HepG2 (cell line): Measurements from ENCODE around the gene ADAMTS4. TPM values are rescaled to one million over a fixed set of nuclear protein-coding genes. Genes with fewer than 3 reads are reported as not detected.

Experiments used
- ATAC-seq: fragments of 200-7000 bp; cut with Tn5 transposase; 3 replicates; pipeline ENCODE4 v1.9.1; 2020; ENCODE audit warnings: mild to moderate bottlenecking, moderate library complexity
- BruUV-seq: library from RNA; stranded (reverse); fragments of 400-500 nt; replicated peaks from 2 replicates; lab custom pipeline; 2021; lab: Mats Ljungman, UMichigan
- CTCF ChIA-PET: fragments of 300-600 bp; formaldehyde crosslinking; extraction: SDS; loops from one replicate; lab custom pipeline; 2021; ENCODE audit warnings: low total read pairs, inconsistent platforms, low intra/inter-chr PET ratio; lab: Yijun Ruan, JAX
- POLR2A ChIA-PET: fragments of 350-600 bp; sonication (Branson Sonifier 250); formaldehyde crosslinking; loops from one replicate; lab custom pipeline; 2020; ENCODE audit warnings: antibody characterized with exemption, inconsistent platforms; lab: Yijun Ruan, JAX
- DNase-seq: peaks from one replicate; pipeline ENCODE4 v3.0.0-alpha.2; 2015; ENCODE audit warnings: low spot score
- FAIRE-seq: peaks from 3 replicates; lab custom pipeline; 2011; peaks lifted over from hg19 to GRCh38; lab: Jason Lieb, UNC
- H2AFZ ChIP-seq: one replicate; pipeline ENCODE4 v1.6.1; 2011; ENCODE audit warnings: low read length, inconsistent platforms
- H3K27ac ChIP-seq: fragments of 300-600 bp; 3 replicates; pipeline ENCODE4 v1.8.0; 2011; ENCODE audit warnings: mixed run types, mild to moderate bottlenecking, mixed read lengths, low read length, inconsistent platforms; ENCODE audit not compliant: insufficient read depth; ENCODE audit errors: extremely low read length
- H3K27me3 ChIP-seq, 2 experiments: fragments of 200-600 bp in 1 of 2; 2 replicates in 1 of 2; 3 replicates in 1 of 2; pipeline versions ENCODE4 v1.6.0 to v1.8.0; 2011; ENCODE audit warnings: low read length in 2 of 2, mild to moderate bottlenecking in 2 of 2, moderate library complexity in 2 of 2, inconsistent platforms in 1 of 2; ENCODE audit not compliant: insufficient read depth in 2 of 2, control insufficient read depth in 1 of 2
- H3K36me3 ChIP-seq, 2 experiments: fragments of 200-600 bp in 1 of 2; replicated peaks in 1 of 2; 2 replicates in 1 of 2; 3 replicates in 1 of 2; pipeline versions ENCODE4 v1.5.1 to v1.8.0; 2011; ENCODE audit warnings: low read length in 2 of 2, inconsistent platforms in 1 of 2; ENCODE audit not compliant: insufficient read depth in 2 of 2, control insufficient read depth in 1 of 2
- H3K4me1 ChIP-seq: 2 replicates; pipeline ENCODE4 v1.5.1; 2012; ENCODE audit warnings: low read length, inconsistent platforms; ENCODE audit not compliant: insufficient read depth
- H3K4me2 ChIP-seq: 2 replicates; pipeline ENCODE4 v1.6.0; 2011; ENCODE audit warnings: low read depth, low read length, inconsistent platforms
- H3K4me3 ChIP-seq, 3 experiments: fragments of 200-600 bp in 1 of 3; sonication (generic), shearing (Covaris generic) in 1 of 3; replicated peaks in 1 of 3; 2 replicates each; pipeline ENCODE4 v1.5.1; 2011 to 2016; ENCODE audit warnings: low read length in 3 of 3, inconsistent platforms in 2 of 3, low read depth in 2 of 3, mild to moderate bottlenecking in 2 of 3, control low read depth in 1 of 3, mixed read lengths in 1 of 3; ENCODE audit not compliant: insufficient read depth in 1 of 3
- H3K79me2 ChIP-seq: one replicate; pipeline ENCODE4 v1.6.1; 2011; ENCODE audit warnings: low read length, inconsistent platforms; ENCODE audit not compliant: insufficient read depth
- H3K9ac ChIP-seq: 2 replicates; pipeline ENCODE4 v1.6.0; 2011; ENCODE audit warnings: mild to moderate bottlenecking, low read depth, low read length, inconsistent platforms; ENCODE audit not compliant: insufficient read depth
- H3K9me3 ChIP-seq: 2 replicates; pipeline ENCODE4 v1.5.1; 2012; ENCODE audit warnings: mild to moderate bottlenecking, low read length
- H4K20me1 ChIP-seq: 2 replicates; pipeline ENCODE4 v1.6.0; 2011; ENCODE audit warnings: inconsistent platforms, mild to moderate bottlenecking, low read length, moderate library complexity; ENCODE audit not compliant: insufficient read depth
- FOXP4 ChIP-seq: sonication (generic); formaldehyde crosslinking; IDR thresholded peaks from 2 replicates; pipeline ENCODE4 v1.4.0; 2020; ENCODE audit warnings: missing genetic modification reagents
- NR2F1 ChIP-seq, 2 experiments: fragments of 450-650 bp in 1 of 2; formaldehyde crosslinking in 1 of 2; IDR thresholded peaks; 2 replicates each; pipeline versions ENCODE4 v1.5.0 to v1.6.1; 2016 to 2020; ENCODE audit warnings: mild to moderate bottlenecking in 1 of 2, missing compliant biosample characterization in 1 of 2, missing genetic modification reagents in 1 of 2, moderate library complexity in 1 of 2
- RBFOX2 ChIP-seq: fragments of 200-400 bp; formaldehyde crosslinking; IDR thresholded peaks from 2 replicates; pipeline ENCODE4 v1.6.1; 2017; ENCODE audit warnings: low read depth, mild to moderate bottlenecking, low read length
- RNF2 ChIP-seq: fragments of 450-650 bp; conservative IDR thresholded peaks from 2 replicates; pipeline ENCODE4 v1.6.1; 2016; ENCODE audit warnings: low read depth
- ZNF18 ChIP-seq: sonication (generic); formaldehyde crosslinking; IDR thresholded peaks from 2 replicates; pipeline ENCODE4 v1.8.0; 2022; ENCODE audit warnings: mild to moderate bottlenecking, missing genetic modification reagents; ENCODE audit not compliant: insufficient replicate concordance
- ZNF207 ChIP-seq: fragments of 450-650 bp; IDR thresholded peaks from 2 replicates; pipeline ENCODE4 v1.6.1; 2016; ENCODE audit warnings: antibody characterized with exemption, borderline replicate concordance
- ZNF530 ChIP-seq: sonication (generic); formaldehyde crosslinking; IDR thresholded peaks from 2 replicates; pipeline ENCODE4 v1.5.0; 2020; ENCODE audit warnings: low read depth, mild to moderate bottlenecking, missing genetic modification reagents
- WGBS: methylation state at CpG from one replicate; pipeline ENCODE4 v1.1.6; 2017; ENCODE audit warnings: low lambda C conversion rate; 5-methylcytosine and 5-hydroxymethylcytosine counted together
- in situ Hi-C: cut with HindIII; loops from 2 replicates; pipeline ENCODE4 v1.10.0; 2017; ENCODE audit warnings: low pct_unique_long_range_greater_than_20kb; ENCODE audit not compliant: extremely low pct_ligation_motif_present
- intact Hi-C: fragments of 100-400 bp; cut with micrococcal nuclease; formaldehyde crosslinking; loops from one replicate; pipeline ENCODE4 v1.10.0; 2022; ENCODE audit not compliant: unreplicated experiment
- polyA plus RNA-seq, 8 experiments: library from polyadenylated mRNA; depleted of rRNA in 3 of 8; stranded (reverse) in 7 of 8; unstranded in 1 of 8; fragments of >200 nt; fragmentation: Illumina TruSeq in 4 of 8; extraction: Trizol in 4 of 8; gene quantifications; 2 replicates each; pipeline versions ENCODE4 v1.2.1 to v1.2.3, GENCODE V29; 2011 to 2016; ENCODE audit warnings: low read depth in 4 of 8, missing spikeins in 1 of 8, mixed read lengths in 1 of 8; ENCODE audit not compliant: insufficient read depth in 1 of 8
- total RNA-seq, 5 experiments: library from RNA; depleted of rRNA; stranded (reverse); fragments of >200 nt; fragmentation: Illumina TruSeq; extraction: Trizol; gene quantifications; 2 replicates each; pipeline ENCODE4 v1.2.3, GENCODE V29; 2016; ENCODE audit warnings: low read depth in 1 of 5
- TF ChIP-seq, protein P1 (sequence below): sonication (generic); formaldehyde crosslinking; IDR thresholded peaks from 2 replicates; pipeline ENCODE4 v1.4.0; 2020; ENCODE audit warnings: missing genetic modification reagents
- TF ChIP-seq, protein P2 (sequence below): sonication (generic); formaldehyde crosslinking; IDR thresholded peaks from 2 replicates; pipeline ENCODE4 v1.4.0; 2020; ENCODE audit warnings: missing genetic modification reagents, mild to moderate bottlenecking, borderline replicate concordance

Gene ADAMTS4
- total and polyA plus RNA-seq, 2 of the 13 experiments (the other 11 are each of a cell fraction or from before 2014, with no cell fraction given): 0.51 to 1.7 TPM

- peak; percentile 56 for TF ChIP-seq FOXP4 (CRISPR knock-in tag)
Measured at GRCh38 chr1:161165742-161166668, 32.8 kb downstream of the ADAMTS4 start, which contains the start of gene PPOX (continued).

DNA sequence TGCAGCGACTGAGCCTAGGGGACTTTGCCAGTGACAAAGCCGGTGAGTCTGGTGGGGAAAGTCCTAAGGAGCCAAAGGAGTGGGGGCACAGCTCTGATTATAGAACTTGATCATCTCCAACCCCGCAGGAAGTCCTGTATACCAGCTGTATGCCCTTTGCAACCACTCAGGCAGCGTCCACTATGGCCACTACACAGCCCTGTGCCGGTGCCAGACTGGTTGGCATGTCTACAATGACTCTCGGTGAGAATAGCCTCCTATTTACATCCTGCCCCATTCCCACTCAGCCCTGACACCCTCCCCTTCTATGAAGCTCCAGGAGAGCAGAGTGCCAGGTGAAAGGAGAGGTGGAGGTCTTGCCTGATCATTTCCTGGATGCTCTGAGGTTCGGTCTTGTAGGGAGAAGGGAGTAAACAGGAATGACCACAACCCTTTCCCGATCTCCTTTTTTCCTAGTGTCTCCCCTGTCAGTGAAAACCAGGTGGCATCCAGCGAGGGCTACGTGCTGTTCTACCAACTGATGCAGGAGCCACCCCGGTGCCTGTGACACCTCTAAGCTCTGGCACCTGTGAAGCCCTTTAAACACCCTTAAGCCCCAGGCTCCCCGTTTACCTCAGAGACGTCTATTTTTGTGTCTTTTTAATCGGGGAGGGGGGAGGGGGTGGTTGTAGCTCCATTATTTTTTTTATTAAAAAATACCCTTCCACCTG lies 33.8 kb downstream of the ADAMTS4 start:
- peaks cover 12 to 34% of the 10 kb centered on the region in 2 experiments; a peak in 4 of 5 replicates for H3K36me3 ChIP-seq
- H3K9me3 ChIP-seq: no peaks in the 10 kb centered on the region
- no peaks in the 10 kb centered on the region for H3K27me3 ChIP-seq
- peak overlapping the region; percentile 80; the same call in 1 of the 2 replicates for H3K9ac ChIP-seq
- H3K4me1 ChIP-seq: peaks cover 34% of the 10 kb centered on the region
- intact Hi-C loops (no loop called here), in situ Hi-C loops (no loop called here)
- peak overlapping the region; percentile 62 for H3K27ac ChIP-seq
- WGBS: 72% methylated on average over 13 of the region's 14 CpGs
- no peak for DNase-seq
- CTCF ChIA-PET: no interaction called here
- no TSS peak for BruUV-seq
- peak overlapping the region; percentile 54 to 88 (median 55); a peak in 4 of 6 replicates for H3K4me3 ChIP-seq
- ATAC-seq: no peak
- no peaks in the 10 kb centered on the region for H4K20me1 ChIP-seq
- no peak overlapping the region for H2AFZ ChIP-seq
- H3K79me2 ChIP-seq: peaks cover 5% of the 10 kb centered on the region
- H3K4me2 ChIP-seq: peak overlapping the region; percentile 84
- POLR2A ChIA-PET: interaction anchor here (0.9 to 2.9 kb wide), 12 partner anchors 11 to 222 kb away, joined by 3 to 30 read pairs (median 6); partner anchors contain the start of genes APOA2, B4GALT3, DEDD and NDUFS2
- no peak for FAIRE-seq
- no peak for TF ChIP-seq RNF2
- TF ChIP-seq RBFOX2: no peak
- no peak for TF ChIP-seq ZNF207
- no peak for TF ChIP-seq NR2F1 (CRISPR knock-in tag; IDR thresholded peaks at IDR 0.05)
- no peak for TF ChIP-seq ZNF18 (CRISPR knock-in tag)
- TF ChIP-seq, protein P1, sequence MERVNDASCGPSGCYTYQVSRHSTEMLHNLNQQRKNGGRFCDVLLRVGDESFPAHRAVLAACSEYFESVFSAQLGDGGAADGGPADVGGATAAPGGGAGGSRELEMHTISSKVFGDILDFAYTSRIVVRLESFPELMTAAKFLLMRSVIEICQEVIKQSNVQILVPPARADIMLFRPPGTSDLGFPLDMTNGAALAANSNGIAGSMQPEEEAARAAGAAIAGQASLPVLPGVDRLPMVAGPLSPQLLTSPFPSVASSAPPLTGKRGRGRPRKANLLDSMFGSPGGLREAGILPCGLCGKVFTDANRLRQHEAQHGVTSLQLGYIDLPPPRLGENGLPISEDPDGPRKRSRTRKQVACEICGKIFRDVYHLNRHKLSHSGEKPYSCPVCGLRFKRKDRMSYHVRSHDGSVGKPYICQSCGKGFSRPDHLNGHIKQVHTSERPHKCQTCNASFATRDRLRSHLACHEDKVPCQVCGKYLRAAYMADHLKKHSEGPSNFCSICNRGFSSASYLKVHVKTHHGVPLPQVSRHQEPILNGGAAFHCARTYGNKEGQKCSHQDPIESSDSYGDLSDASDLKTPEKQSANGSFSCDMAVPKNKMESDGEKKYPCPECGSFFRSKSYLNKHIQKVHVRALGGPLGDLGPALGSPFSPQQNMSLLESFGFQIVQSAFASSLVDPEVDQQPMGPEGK: no peak
- TF ChIP-seq, protein P2, sequence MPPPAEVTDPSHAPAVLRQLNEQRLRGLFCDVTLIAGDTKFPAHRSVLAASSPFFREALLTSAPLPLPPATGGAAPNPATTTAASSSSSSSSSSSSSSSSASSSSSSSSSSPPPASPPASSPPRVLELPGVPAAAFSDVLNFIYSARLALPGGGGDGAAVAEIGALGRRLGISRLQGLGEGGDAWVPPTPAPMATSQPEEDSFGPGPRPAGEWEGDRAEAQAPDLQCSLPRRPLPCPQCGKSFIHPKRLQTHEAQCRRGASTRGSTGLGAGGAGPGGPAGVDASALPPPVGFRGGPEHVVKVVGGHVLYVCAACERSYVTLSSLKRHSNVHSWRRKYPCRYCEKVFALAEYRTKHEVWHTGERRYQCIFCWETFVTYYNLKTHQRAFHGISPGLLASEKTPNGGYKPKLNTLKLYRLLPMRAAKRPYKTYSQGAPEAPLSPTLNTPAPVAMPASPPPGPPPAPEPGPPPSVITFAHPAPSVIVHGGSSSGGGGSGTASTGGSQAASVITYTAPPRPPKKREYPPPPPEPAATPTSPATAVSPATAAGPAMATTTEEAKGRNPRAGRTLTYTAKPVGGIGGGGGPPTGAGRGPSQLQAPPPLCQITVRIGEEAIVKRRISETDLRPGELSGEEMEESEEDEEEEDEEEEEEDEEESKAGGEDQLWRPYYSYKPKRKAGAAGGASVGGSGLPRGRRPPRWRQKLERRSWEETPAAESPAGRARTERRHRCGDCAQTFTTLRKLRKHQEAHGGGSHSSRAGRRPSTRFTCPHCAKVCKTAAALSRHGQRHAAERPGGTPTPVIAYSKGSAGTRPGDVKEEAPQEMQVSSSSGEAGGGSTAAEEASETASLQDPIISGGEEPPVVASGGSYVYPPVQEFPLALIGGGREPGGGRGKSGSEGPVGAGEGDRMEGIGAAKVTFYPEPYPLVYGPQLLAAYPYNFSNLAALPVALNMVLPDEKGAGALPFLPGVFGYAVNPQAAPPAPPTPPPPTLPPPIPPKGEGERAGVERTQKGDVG (CRISPR knock-in tag): no peak
- TF ChIP-seq ZNF530 (CRISPR knock-in tag): no peak
